HEK293 (cell line): ENCODE data around the gene SLC8A3.

Experiments
- REPIN1 ChIP-seq: fragments of 450-650 bp; formaldehyde crosslinking; IDR thresholded peaks from 2 replicates; pipeline ENCODE4 v1.5.1; 2017; ENCODE audit warnings: missing biosample characterization, missing genetic modification characterization, low read depth
- ZNF18 ChIP-seq: fragments of 450-650 bp; formaldehyde crosslinking; IDR thresholded peaks from 2 replicates; pipeline ENCODE4 v1.5.1; 2016; ENCODE audit warnings: missing biosample characterization, missing genetic modification characterization
- TF ChIP-seq, protein P1 (sequence below): fragments of 450-650 bp; formaldehyde crosslinking; IDR thresholded peaks from 2 replicates; pipeline ENCODE4 v1.5.1; 2016; ENCODE audit warnings: missing biosample characterization, missing genetic modification characterization, low read depth

DNA sequence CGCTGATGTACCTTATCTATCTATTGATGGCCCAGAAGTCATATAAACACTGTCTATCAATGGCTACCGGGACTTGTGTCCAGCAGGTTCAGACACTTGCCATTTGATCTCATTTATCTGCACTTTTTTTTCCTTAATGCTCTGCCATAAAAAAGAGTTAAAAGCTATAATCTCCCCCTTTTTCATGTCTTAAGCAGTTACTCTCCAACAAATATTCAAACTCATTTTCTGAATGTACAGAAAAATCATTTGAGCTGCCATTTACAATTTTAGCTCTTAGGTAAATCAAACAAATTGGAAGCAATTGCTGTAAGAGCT lies 101.4 kb downstream of the SLC8A3 start:
- TF ChIP-seq REPIN1 (tag by site-specific recombination) (no peak), ZNF18 (tag by site-specific recombination) (no peak)
- TF ChIP-seq, protein P1, sequence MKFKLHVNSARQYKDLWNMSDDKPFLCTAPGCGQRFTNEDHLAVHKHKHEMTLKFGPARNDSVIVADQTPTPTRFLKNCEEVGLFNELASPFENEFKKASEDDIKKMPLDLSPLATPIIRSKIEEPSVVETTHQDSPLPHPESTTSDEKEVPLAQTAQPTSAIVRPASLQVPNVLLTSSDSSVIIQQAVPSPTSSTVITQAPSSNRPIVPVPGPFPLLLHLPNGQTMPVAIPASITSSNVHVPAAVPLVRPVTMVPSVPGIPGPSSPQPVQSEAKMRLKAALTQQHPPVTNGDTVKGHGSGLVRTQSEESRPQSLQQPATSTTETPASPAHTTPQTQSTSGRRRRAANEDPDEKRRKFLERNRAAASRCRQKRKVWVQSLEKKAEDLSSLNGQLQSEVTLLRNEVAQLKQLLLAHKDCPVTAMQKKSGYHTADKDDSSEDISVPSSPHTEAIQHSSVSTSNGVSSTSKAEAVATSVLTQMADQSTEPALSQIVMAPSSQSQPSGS (tag by site-specific recombination), result no peak
